ENCODE data around the gene SHROOM3.

- TF ChIP-seq, protein P1, sequence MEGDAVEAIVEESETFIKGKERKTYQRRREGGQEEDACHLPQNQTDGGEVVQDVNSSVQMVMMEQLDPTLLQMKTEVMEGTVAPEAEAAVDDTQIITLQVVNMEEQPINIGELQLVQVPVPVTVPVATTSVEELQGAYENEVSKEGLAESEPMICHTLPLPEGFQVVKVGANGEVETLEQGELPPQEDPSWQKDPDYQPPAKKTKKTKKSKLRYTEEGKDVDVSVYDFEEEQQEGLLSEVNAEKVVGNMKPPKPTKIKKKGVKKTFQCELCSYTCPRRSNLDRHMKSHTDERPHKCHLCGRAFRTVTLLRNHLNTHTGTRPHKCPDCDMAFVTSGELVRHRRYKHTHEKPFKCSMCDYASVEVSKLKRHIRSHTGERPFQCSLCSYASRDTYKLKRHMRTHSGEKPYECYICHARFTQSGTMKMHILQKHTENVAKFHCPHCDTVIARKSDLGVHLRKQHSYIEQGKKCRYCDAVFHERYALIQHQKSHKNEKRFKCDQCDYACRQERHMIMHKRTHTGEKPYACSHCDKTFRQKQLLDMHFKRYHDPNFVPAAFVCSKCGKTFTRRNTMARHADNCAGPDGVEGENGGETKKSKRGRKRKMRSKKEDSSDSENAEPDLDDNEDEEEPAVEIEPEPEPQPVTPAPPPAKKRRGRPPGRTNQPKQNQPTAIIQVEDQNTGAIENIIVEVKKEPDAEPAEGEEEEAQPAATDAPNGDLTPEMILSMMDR (conservative IDR thresholded peaks at IDR 0.05 in 1 of 2, IDR thresholded peaks at IDR 0.05 in 1 of 2; ENCODE audit: extremely low read depth in 1 of 2, insufficient read depth in 1 of 2, low read depth in 1 of 2, low read length in 2 of 2) = no peak
- no peak for TF ChIP-seq EZH2 (IDR thresholded peaks at IDR 0.05; ENCODE audit: borderline replicate concordance, low read length)
Measured at GRCh38 chr4:76674983-76675382, 240.0 kb downstream of the SHROOM3 start.

Data from mammary epithelial cell (primary cell).